Erythroblast (primary cell): ENCODE measurements around the gene MICOS13.

Source experiments
- GATA1 ChIP-seq: IDR thresholded peaks from 2 replicates; pipeline ENCODE4 v1.6.1; 2011; ENCODE audit warnings: low read depth, mild to moderate bottlenecking, control low read depth, low read length, moderate library complexity
- POLR2A ChIP-seq: IDR thresholded peaks from 2 replicates; pipeline ENCODE4 v1.6.1; 2011; ENCODE audit warnings: mild to moderate bottlenecking, low read length

- TF ChIP-seq POLR2A (no peak), GATA1 (no peak)
Measured at GRCh38 chr19:5664515-5664914, 15.8 kb downstream of the MICOS13 start.
